ENCODE data around the gene TMEM238.

DNA sequence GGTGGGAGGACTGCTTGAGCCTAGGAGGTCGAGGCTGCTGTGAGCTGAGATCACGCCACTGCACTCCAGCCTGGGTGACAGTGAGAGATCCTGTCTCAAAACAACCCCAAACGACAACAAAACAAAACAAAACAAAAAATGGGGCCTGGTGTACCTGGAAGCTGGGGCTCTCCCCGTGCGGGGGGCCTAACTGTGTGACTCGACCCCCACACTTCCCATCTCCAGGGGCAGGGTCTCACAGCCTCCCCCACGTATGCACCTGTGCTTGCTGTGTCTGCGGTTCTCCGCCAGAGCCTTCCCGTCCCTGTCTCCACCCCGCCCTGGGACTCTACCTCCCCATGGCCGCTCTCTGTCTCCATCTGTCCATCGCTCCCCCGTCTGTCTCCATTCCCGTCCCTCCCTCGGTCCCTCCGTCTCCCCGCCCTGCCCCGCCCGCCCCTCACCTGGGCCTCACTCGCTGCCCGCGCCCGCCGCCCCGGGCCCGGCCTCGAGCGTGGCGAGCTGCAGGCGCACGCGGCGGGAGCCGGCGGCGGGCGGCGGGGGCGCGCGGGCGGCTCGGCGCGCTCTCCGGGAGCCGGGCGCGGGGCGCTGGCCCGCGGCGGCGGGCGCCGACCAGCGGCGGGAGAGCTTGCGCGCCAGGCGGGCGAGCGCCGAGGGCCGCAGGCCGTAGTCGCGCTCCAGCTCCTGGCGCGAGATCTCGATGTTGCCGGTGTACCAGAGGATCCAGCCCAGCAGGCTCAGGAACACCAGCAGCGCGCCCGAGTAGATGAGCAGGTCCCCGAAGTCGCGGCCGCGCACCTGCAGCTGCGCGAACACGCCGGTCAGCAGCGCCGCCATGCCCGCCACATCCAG is 587 bp downstream of the TMEM238 start:
- TF ChIP-seq, protein P1, sequence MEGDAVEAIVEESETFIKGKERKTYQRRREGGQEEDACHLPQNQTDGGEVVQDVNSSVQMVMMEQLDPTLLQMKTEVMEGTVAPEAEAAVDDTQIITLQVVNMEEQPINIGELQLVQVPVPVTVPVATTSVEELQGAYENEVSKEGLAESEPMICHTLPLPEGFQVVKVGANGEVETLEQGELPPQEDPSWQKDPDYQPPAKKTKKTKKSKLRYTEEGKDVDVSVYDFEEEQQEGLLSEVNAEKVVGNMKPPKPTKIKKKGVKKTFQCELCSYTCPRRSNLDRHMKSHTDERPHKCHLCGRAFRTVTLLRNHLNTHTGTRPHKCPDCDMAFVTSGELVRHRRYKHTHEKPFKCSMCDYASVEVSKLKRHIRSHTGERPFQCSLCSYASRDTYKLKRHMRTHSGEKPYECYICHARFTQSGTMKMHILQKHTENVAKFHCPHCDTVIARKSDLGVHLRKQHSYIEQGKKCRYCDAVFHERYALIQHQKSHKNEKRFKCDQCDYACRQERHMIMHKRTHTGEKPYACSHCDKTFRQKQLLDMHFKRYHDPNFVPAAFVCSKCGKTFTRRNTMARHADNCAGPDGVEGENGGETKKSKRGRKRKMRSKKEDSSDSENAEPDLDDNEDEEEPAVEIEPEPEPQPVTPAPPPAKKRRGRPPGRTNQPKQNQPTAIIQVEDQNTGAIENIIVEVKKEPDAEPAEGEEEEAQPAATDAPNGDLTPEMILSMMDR (IDR thresholded peaks at IDR 0.05; ENCODE audit: low read depth, low read length, poor library complexity, severe bottlenecking): no peak
- TF ChIP-seq EZH2phosphoT487 (IDR thresholded peaks at IDR 0.05; ENCODE audit: borderline replicate concordance, low read length): no peak

All from DOHH2 (cell line).